Measurements from ENCODE around the gene TAOK2. TPM values are rescaled to one million over a fixed set of nuclear protein-coding genes. Genes with fewer than 3 reads are reported as not detected.

Gene TAOK2
- polyA plus RNA-seq, 1 donor: 46.6 TPM

- no peak for DNase-seq
- no CpG with 5 or more reads among the region's 5 CpGs for WGBS (ENCODE audit: insufficient coverage, low lambda C conversion rate)
- H3K4me1 ChIP-seq (ENCODE audit: control insufficient read depth, insufficient read depth, low read length): peaks cover 7% of the 10 kb centered on the region
- H3K27ac ChIP-seq (ENCODE audit: low read length): no peak overlapping the region
- H3K27me3 ChIP-seq (ENCODE audit: control insufficient read depth, insufficient read depth, low read length): no peaks in the 10 kb centered on the region
- no peak overlapping the region for H3K4me3 ChIP-seq (ENCODE audit: low read length)
- H3K9me3 ChIP-seq (ENCODE audit: control insufficient read depth, low read depth, low read length): no peaks in the 10 kb centered on the region
- H3K36me3 ChIP-seq (ENCODE audit: control insufficient read depth, insufficient read depth, low read length): peaks cover 94% of the 10 kb centered on the region
These were observed 13.3 kb downstream of the TAOK2 start for GRCh38 chr16:29986931-29987330.

GRCh38 chr16:29987371-29988085, 13.9 kb downstream of the TAOK2 start:
- Histone ChIP-seq H3K9me3 (ENCODE audit: control insufficient read depth, low read depth, low read length) (no peaks in the 10 kb centered on the region), H3K4me1 (ENCODE audit: control insufficient read depth, insufficient read depth, low read length) (peaks cover 7% of the 10 kb centered on the region), H3K36me3 (ENCODE audit: control insufficient read depth, insufficient read depth, low read length) (peaks cover 93% of the 10 kb centered on the region), H3K27ac (ENCODE audit: low read length) (no peak overlapping the region), H3K27me3 (ENCODE audit: control insufficient read depth, insufficient read depth, low read length) (no peaks in the 10 kb centered on the region), H3K4me3 (ENCODE audit: low read length) (no peak overlapping the region)
- DNase-seq: no peak
- WGBS (ENCODE audit: insufficient coverage, low lambda C conversion rate): no CpG with 5 or more reads among the region's 35 CpGs

- no peak for DNase-seq
- Histone ChIP-seq H3K36me3 (ENCODE audit: control insufficient read depth, insufficient read depth, low read length) (peaks cover 93% of the 10 kb centered on the region), H3K27me3 (ENCODE audit: control insufficient read depth, insufficient read depth, low read length) (no peaks in the 10 kb centered on the region), H3K4me3 (ENCODE audit: low read length) (no peak overlapping the region), H3K9me3 (ENCODE audit: control insufficient read depth, low read depth, low read length) (no peaks in the 10 kb centered on the region), H3K4me1 (ENCODE audit: control insufficient read depth, insufficient read depth, low read length) (peaks cover 7% of the 10 kb centered on the region), H3K27ac (ENCODE audit: low read length) (no peak overlapping the region)
- WGBS (ENCODE audit: insufficient coverage, low lambda C conversion rate): 94% methylated on average over 3 of the region's 17 CpGs
These were observed 14.8 kb downstream of the TAOK2 start for GRCh38 chr16:29988346-29989075.

GRCh38 chr16:29989111-29989858, 15.6 kb downstream of the TAOK2 start:
- Histone ChIP-seq H3K27me3 (ENCODE audit: control insufficient read depth, insufficient read depth, low read length) (no peaks in the 10 kb centered on the region), H3K36me3 (ENCODE audit: control insufficient read depth, insufficient read depth, low read length) (peaks cover 86% of the 10 kb centered on the region), H3K9me3 (ENCODE audit: control insufficient read depth, low read depth, low read length) (no peaks in the 10 kb centered on the region), H3K4me1 (ENCODE audit: control insufficient read depth, insufficient read depth, low read length) (peaks cover 7% of the 10 kb centered on the region), H3K27ac (ENCODE audit: low read length) (no peak overlapping the region), H3K4me3 (ENCODE audit: low read length) (no peak overlapping the region)
- no peak for DNase-seq
- WGBS (ENCODE audit: insufficient coverage, low lambda C conversion rate): 89% methylated on average over 8 of the region's 23 CpGs

- H3K4me1 ChIP-seq (ENCODE audit: control insufficient read depth, insufficient read depth, low read length): peaks cover 13% of the 10 kb centered on the region
- no peaks in the 10 kb centered on the region for H3K27me3 ChIP-seq (ENCODE audit: control insufficient read depth, insufficient read depth, low read length)
- no peak overlapping the region for H3K27ac ChIP-seq (ENCODE audit: low read length)
- H3K4me3 ChIP-seq (ENCODE audit: low read length): no peak overlapping the region
- peaks cover 79% of the 10 kb centered on the region for H3K36me3 ChIP-seq (ENCODE audit: control insufficient read depth, insufficient read depth, low read length)
- no CpG with 5 or more reads among the region's 2 CpGs for WGBS (ENCODE audit: insufficient coverage, low lambda C conversion rate)
- DNase-seq: no peak
- H3K9me3 ChIP-seq (ENCODE audit: control insufficient read depth, low read depth, low read length): no peaks in the 10 kb centered on the region
These were observed 16.4 kb downstream of the TAOK2 start for GRCh38 chr16:29990034-29990433.

GRCh38 chr16:29990883-29991570, 17.4 kb downstream of the TAOK2 start:
- no CpG with 5 or more reads among the region's 35 CpGs for WGBS (ENCODE audit: insufficient coverage, low lambda C conversion rate)
- Histone ChIP-seq H3K27ac (ENCODE audit: low read length) (no peak overlapping the region), H3K4me3 (ENCODE audit: low read length) (no peak overlapping the region), H3K27me3 (ENCODE audit: control insufficient read depth, insufficient read depth, low read length) (no peaks in the 10 kb centered on the region), H3K4me1 (ENCODE audit: control insufficient read depth, insufficient read depth, low read length) (peaks cover 13% of the 10 kb centered on the region), H3K9me3 (ENCODE audit: control insufficient read depth, low read depth, low read length) (no peaks in the 10 kb centered on the region), H3K36me3 (ENCODE audit: control insufficient read depth, insufficient read depth, low read length) (peaks cover 69% of the 10 kb centered on the region)
- DNase-seq: no peak

- no peak overlapping the region for H3K27ac ChIP-seq (ENCODE audit: low read length)
- WGBS (ENCODE audit: insufficient coverage, low lambda C conversion rate): no CpG with 5 or more reads among the region's 5 CpGs
- DNase-seq: no peak
- peaks cover 64% of the 10 kb centered on the region for H3K36me3 ChIP-seq (ENCODE audit: control insufficient read depth, insufficient read depth, low read length)
- peaks cover 13% of the 10 kb centered on the region for H3K4me1 ChIP-seq (ENCODE audit: control insufficient read depth, insufficient read depth, low read length)
- H3K9me3 ChIP-seq (ENCODE audit: control insufficient read depth, low read depth, low read length): no peaks in the 10 kb centered on the region
- no peaks in the 10 kb centered on the region for H3K27me3 ChIP-seq (ENCODE audit: control insufficient read depth, insufficient read depth, low read length)
- H3K4me3 ChIP-seq (ENCODE audit: low read length): no peak overlapping the region
These were observed 17.9 kb downstream of the TAOK2 start for GRCh38 chr16:29991571-29991904.

GRCh38 chr16:29992344-29992967, 18.8 kb downstream of the TAOK2 start:
- no CpG with 5 or more reads among the region's 7 CpGs for WGBS (ENCODE audit: insufficient coverage, low lambda C conversion rate)
- H3K4me3 ChIP-seq (ENCODE audit: low read length): no peak overlapping the region
- peaks cover 55% of the 10 kb centered on the region for H3K36me3 ChIP-seq (ENCODE audit: control insufficient read depth, insufficient read depth, low read length)
- no peaks in the 10 kb centered on the region for H3K27me3 ChIP-seq (ENCODE audit: control insufficient read depth, insufficient read depth, low read length)
- H3K9me3 ChIP-seq (ENCODE audit: control insufficient read depth, low read depth, low read length): no peaks in the 10 kb centered on the region
- H3K27ac ChIP-seq (ENCODE audit: low read length): no peak overlapping the region
- H3K4me1 ChIP-seq (ENCODE audit: control insufficient read depth, insufficient read depth, low read length): peaks cover 13% of the 10 kb centered on the region
- no peak for DNase-seq

- H3K27ac ChIP-seq (ENCODE audit: low read length): no peak overlapping the region
- H3K9me3 ChIP-seq (ENCODE audit: control insufficient read depth, low read depth, low read length): no peaks in the 10 kb centered on the region
- peaks cover 46% of the 10 kb centered on the region for H3K36me3 ChIP-seq (ENCODE audit: control insufficient read depth, insufficient read depth, low read length)
- peaks cover 13% of the 10 kb centered on the region for H3K4me1 ChIP-seq (ENCODE audit: control insufficient read depth, insufficient read depth, low read length)
- WGBS (ENCODE audit: insufficient coverage, low lambda C conversion rate): no CpG with 5 or more reads among the region's 25 CpGs
- DNase-seq: no peak
- no peaks in the 10 kb centered on the region for H3K27me3 ChIP-seq (ENCODE audit: control insufficient read depth, insufficient read depth, low read length)
- H3K4me3 ChIP-seq (ENCODE audit: low read length): no peak overlapping the region
These were observed 19.7 kb downstream of the TAOK2 start for GRCh38 chr16:29993191-29993902.
